Measurements from ENCODE around the gene ARHGAP26. TPM values are rescaled to one million over a fixed set of nuclear protein-coding genes. Genes with fewer than 3 reads are reported as not detected.

Gene ARHGAP26
- polyA plus RNA-seq, 1 donor (not counting 4 experiments of a cell fraction or from before 2014, with no cell fraction given): 3.9 TPM

DNA sequence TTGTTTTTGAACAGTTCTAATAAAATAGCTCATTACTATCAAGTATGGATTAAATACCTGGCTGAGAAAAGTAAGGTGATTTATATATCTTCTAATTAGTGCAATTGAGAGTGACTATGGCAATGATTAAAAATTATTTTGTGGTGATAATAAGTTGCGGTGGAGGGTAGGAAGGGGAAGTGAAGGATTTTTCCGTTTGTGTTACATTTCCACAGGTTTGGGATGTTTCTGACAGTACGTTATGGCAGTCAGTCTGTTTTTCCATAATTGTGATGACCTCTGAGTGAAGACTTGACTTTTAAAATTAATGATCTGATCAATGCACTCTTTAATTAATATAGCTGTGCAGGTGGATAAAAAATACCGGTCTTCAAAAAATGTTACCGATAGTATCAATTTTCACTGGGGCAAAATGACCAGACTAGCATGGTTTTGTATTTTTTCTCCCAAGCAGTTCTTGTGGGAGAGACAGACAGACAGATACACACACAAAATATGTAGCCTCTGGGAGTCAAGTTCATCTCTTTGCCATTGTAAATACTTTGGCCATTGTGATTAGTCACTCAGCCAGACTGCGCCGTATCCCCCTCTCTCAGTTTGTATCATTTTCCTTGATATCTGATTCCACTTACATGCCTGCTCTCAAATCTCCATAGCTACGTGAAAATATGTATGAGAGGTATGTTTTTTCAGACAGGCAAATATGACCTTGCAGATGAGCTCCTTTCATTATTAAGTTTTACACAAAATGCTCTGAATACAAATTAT lies 60.2 kb downstream of the ARHGAP26 start:
- no peak overlapping the region for H2AFZ ChIP-seq (ENCODE audit: control insufficient read depth, low read length)
- peaks cover 26% of the 10 kb centered on the region for H3K4me1 ChIP-seq (ENCODE audit: control insufficient read depth, extremely low read depth, insufficient read depth, low read length)
- no peak overlapping the region for H3K4me3 ChIP-seq (ENCODE audit: control insufficient read depth in 2 of 3, extremely low read depth in 1 of 3, insufficient read depth in 2 of 3, low read depth in 1 of 3, low read length in 3 of 3)
- DNase-seq (ENCODE audit: low read depth, low spot score): no peak
- TF ChIP-seq, protein P1, sequence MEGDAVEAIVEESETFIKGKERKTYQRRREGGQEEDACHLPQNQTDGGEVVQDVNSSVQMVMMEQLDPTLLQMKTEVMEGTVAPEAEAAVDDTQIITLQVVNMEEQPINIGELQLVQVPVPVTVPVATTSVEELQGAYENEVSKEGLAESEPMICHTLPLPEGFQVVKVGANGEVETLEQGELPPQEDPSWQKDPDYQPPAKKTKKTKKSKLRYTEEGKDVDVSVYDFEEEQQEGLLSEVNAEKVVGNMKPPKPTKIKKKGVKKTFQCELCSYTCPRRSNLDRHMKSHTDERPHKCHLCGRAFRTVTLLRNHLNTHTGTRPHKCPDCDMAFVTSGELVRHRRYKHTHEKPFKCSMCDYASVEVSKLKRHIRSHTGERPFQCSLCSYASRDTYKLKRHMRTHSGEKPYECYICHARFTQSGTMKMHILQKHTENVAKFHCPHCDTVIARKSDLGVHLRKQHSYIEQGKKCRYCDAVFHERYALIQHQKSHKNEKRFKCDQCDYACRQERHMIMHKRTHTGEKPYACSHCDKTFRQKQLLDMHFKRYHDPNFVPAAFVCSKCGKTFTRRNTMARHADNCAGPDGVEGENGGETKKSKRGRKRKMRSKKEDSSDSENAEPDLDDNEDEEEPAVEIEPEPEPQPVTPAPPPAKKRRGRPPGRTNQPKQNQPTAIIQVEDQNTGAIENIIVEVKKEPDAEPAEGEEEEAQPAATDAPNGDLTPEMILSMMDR (optimal IDR thresholded peaks at IDR 0.05 in 1 of 3, IDR thresholded peaks at IDR 0.05 in 1 of 3, conservative IDR thresholded peaks at IDR 0.05 in 1 of 3; ENCODE audit: extremely low read depth in 1 of 3, insufficient read depth in 2 of 3, low read length in 3 of 3): no peak
- no peak for TF ChIP-seq EZH2 (IDR thresholded peaks at IDR 0.05; ENCODE audit: low read length)
- H3K4me2 ChIP-seq (ENCODE audit: control insufficient read depth, extremely low read depth, insufficient read depth, low read depth, low read length): no peak overlapping the region
- H3K27me3 ChIP-seq (ENCODE audit: control insufficient read depth, extremely low read depth, insufficient read depth, low read length): no peaks in the 10 kb centered on the region
- H3K9ac ChIP-seq (ENCODE audit: control insufficient read depth, extremely low read depth, insufficient read depth, low read length): no peak overlapping the region
- H3K9me1 ChIP-seq (ENCODE audit: control insufficient read depth, extremely low read depth, insufficient read depth, low read length): no peaks in the 10 kb centered on the region
- dilution Hi-C loops (cut with MboI; ENCODE audit: extremely low pct_ligation_motif_present, low sequenced_read_pairs): no loop called here
- H4K20me1 ChIP-seq (ENCODE audit: control insufficient read depth, extremely low read depth, insufficient read depth, low read length): no peaks in the 10 kb centered on the region
- FAIRE-seq: no peak
- H3K9me3 ChIP-seq (ENCODE audit: control insufficient read depth, low read depth, low read length): no peaks in the 10 kb centered on the region
- H3K27ac ChIP-seq (ENCODE audit: control insufficient read depth, insufficient read depth, low read length): no peak overlapping the region
- no peaks in the 10 kb centered on the region for H3K36me3 ChIP-seq (ENCODE audit: control insufficient read depth in 2 of 2, extremely low read depth in 1 of 2, insufficient read depth in 2 of 2, low read length in 2 of 2)
- no peaks in the 10 kb centered on the region for H3K79me2 ChIP-seq (ENCODE audit: control insufficient read depth, insufficient read depth, low read length)

DNA sequence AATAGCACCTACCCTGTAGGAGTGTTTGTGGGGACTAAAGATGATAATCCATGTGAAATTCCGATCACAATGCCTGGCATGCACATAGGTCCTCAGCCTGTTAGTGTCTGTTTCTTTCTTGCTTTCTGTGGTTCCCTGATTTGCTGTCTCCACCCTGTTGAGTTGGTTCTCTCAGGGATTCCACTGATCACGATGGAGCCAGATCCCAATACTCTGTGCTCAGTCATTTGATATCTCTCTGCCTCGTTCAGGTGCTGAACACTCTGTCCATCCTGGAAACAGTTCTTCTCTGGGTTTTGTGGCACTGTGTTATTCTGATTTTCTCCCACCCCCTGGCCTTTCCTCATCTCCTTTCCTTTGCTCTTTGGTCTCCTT lies 60.8 kb downstream of the ARHGAP26 start:
- Histone ChIP-seq H2AFZ (ENCODE audit: control insufficient read depth, low read length) (no peak overlapping the region), H3K4me2 (ENCODE audit: control insufficient read depth, extremely low read depth, insufficient read depth, low read depth, low read length) (no peak overlapping the region), H3K27me3 (ENCODE audit: control insufficient read depth, extremely low read depth, insufficient read depth, low read length) (no peaks in the 10 kb centered on the region)

More for the DNA sequence above, 60.8 kb downstream of the ARHGAP26 start:
- Histone ChIP-seq H3K27ac (ENCODE audit: control insufficient read depth, insufficient read depth, low read length) (no peak overlapping the region), H3K9me3 (ENCODE audit: control insufficient read depth, low read depth, low read length) (no peaks in the 10 kb centered on the region), H3K79me2 (ENCODE audit: control insufficient read depth, insufficient read depth, low read length) (no peaks in the 10 kb centered on the region), H3K36me3 (ENCODE audit: control insufficient read depth in 2 of 2, extremely low read depth in 1 of 2, insufficient read depth in 2 of 2, low read length in 2 of 2) (no peaks in the 10 kb centered on the region), H3K9ac (ENCODE audit: control insufficient read depth, extremely low read depth, insufficient read depth, low read length) (no peak overlapping the region), H3K9me1 (ENCODE audit: control insufficient read depth, extremely low read depth, insufficient read depth, low read length) (no peaks in the 10 kb centered on the region), H4K20me1 (ENCODE audit: control insufficient read depth, extremely low read depth, insufficient read depth, low read length) (no peaks in the 10 kb centered on the region), H3K4me1 (ENCODE audit: control insufficient read depth, extremely low read depth, insufficient read depth, low read length) (peaks cover 26% of the 10 kb centered on the region), H3K4me3 (ENCODE audit: control insufficient read depth in 2 of 3, extremely low read depth in 1 of 3, insufficient read depth in 2 of 3, low read depth in 1 of 3, low read length in 3 of 3) (no peak overlapping the region)
- DNase-seq (ENCODE audit: low read depth, low spot score): no peak
- dilution Hi-C loops (cut with MboI; ENCODE audit: extremely low pct_ligation_motif_present, low sequenced_read_pairs): no loop called here
- no peak for FAIRE-seq
- TF ChIP-seq, protein P1 (optimal IDR thresholded peaks at IDR 0.05 in 1 of 3, IDR thresholded peaks at IDR 0.05 in 1 of 3, conservative IDR thresholded peaks at IDR 0.05 in 1 of 3; ENCODE audit: extremely low read depth in 1 of 3, insufficient read depth in 2 of 3, low read length in 3 of 3): no peak
- TF ChIP-seq EZH2 (IDR thresholded peaks at IDR 0.05; ENCODE audit: low read length): no peak

All from keratinocyte (primary cell).